Measurements from ENCODE around the gene SPAG7.

The SPAG7 gene

DNA sequence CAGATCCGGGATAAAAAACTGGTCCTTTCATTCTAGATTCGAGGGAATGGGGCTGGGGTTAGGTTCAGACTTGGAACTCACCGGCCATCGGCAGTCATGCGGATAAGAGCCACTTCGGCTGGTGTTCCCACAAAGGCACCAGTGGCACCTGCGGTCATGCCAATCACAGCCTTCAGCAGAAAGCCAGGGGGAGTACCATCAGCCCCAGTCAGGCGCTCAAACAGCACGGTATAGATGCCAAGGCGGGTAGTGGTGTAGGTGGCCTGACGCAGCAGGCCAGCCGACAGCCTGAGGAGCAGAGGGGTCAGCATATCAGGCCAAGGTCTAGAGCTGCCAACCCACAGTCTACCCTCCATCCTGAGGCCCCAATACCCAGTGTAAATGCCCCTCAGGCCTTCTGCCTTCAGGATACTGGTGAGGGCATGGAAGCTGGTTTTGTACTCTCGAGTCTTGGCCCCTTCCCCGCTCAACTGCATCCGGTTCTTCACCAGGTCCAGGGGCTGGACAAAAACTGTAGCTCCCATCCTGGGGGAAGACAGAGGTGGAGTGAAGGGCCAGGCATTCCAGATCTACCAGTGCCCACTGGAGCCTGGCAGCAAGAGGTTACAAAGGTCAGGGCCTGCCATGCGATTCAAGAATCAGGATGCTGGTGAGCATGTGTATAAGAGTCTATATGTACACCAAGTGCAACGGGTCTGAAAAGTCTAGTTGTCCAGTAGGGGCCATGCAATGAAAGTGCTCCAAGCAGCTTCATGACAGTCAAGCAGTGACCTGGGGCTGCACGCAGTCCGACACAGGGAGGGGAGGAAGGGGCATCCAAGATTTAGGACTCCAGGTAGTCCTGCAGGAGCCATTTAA lies 28.7 kb downstream of the SPAG7 start:
- TF ChIP-seq, protein P1, sequence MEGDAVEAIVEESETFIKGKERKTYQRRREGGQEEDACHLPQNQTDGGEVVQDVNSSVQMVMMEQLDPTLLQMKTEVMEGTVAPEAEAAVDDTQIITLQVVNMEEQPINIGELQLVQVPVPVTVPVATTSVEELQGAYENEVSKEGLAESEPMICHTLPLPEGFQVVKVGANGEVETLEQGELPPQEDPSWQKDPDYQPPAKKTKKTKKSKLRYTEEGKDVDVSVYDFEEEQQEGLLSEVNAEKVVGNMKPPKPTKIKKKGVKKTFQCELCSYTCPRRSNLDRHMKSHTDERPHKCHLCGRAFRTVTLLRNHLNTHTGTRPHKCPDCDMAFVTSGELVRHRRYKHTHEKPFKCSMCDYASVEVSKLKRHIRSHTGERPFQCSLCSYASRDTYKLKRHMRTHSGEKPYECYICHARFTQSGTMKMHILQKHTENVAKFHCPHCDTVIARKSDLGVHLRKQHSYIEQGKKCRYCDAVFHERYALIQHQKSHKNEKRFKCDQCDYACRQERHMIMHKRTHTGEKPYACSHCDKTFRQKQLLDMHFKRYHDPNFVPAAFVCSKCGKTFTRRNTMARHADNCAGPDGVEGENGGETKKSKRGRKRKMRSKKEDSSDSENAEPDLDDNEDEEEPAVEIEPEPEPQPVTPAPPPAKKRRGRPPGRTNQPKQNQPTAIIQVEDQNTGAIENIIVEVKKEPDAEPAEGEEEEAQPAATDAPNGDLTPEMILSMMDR (IDR thresholded peaks at IDR 0.05; ENCODE audit: low read depth, low read length), result no peak
- DNase-seq (ENCODE audit: low read depth, low spot score), result no peak
- peak overlapping the region; percentile 97 for H3K4me3 ChIP-seq (ENCODE audit: low read depth, low read length)
- in situ Hi-C loops (cut with HindIII; ENCODE audit: low sequenced_read_pairs), result no loop called here

DNA sequence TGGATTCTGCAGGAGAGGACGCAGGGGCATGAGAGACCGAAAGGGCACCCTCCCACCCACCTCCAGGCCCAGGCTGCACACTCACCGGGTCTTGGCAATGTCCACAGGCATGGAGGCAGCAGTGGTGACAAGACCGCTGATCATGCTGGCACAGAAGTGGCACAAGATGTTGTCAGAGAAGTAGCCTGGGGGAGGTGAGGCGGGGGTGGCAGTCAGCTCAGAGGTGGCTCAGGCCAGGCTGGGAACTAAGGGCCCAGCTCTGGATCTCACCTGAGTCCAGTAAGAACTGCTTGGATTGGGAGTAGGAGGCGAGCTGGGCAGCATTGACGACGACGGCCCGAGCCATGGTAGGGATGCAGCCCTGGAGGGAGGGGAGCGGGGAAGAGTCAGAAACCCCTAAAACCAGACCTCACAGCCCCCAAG lies 29.5 kb downstream of the SPAG7 start:
- in situ Hi-C loops (cut with HindIII; ENCODE audit: low sequenced_read_pairs), result no loop called here
- TF ChIP-seq, protein P1 (IDR thresholded peaks at IDR 0.05; ENCODE audit: low read depth, low read length), result no peak
- no peak for DNase-seq (ENCODE audit: low read depth, low spot score)
- no peak overlapping the region for H3K4me3 ChIP-seq (ENCODE audit: low read depth, low read length)

DNA sequence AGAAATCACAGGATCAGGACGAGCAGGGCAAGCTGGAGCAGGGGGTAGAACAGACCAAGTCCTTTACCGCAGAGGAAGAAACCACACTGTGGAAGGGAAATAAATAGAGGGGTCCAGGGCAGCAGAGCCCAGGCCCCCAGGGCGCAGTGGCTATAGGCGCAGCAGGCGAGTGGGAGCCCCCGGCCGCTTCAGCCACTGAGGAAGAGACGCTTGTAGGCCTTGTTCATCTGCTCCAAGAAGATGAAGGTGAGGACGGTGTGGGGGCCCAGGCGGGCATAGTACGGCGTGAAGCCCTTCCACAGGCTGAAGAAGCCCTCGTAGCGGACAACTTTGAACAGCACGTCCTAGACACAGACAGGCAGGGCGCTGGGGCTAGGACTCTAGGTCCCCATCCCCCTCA lies 30.1 kb downstream of the SPAG7 start:
- no peak for DNase-seq (ENCODE audit: low read depth, low spot score)
- in situ Hi-C loops (cut with HindIII; ENCODE audit: low sequenced_read_pairs), result no loop called here
- no peak overlapping the region for H3K4me3 ChIP-seq (ENCODE audit: low read depth, low read length)
- TF ChIP-seq, protein P1 (IDR thresholded peaks at IDR 0.05; ENCODE audit: low read depth, low read length), result no peak

DNA sequence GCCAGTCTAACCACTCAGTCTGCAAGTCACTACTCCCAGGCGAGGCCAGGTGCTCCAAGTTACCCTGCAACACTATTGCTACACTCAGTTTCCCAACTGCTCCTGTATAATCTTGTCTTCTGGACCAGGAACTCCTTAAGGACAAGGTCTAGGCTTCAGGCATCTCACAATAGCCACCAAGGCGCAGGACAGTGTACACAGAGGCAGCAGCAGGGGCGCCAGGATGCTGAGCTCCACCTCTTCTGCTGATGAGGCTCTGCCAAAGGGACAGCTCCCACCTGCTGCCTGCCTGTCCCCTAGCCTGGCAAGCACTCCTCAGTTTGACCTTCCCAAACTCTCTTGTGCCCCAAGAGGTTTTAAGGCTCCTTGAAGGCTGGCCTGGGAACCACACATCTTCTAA lies 31.2 kb downstream of the SPAG7 start:
- no peak for DNase-seq (ENCODE audit: low read depth, low spot score)
- TF ChIP-seq, protein P1 (IDR thresholded peaks at IDR 0.05; ENCODE audit: low read depth, low read length), result no peak
- in situ Hi-C loops (cut with HindIII; ENCODE audit: low sequenced_read_pairs), result no loop called here
- no peak overlapping the region for H3K4me3 ChIP-seq (ENCODE audit: low read depth, low read length)

DNA sequence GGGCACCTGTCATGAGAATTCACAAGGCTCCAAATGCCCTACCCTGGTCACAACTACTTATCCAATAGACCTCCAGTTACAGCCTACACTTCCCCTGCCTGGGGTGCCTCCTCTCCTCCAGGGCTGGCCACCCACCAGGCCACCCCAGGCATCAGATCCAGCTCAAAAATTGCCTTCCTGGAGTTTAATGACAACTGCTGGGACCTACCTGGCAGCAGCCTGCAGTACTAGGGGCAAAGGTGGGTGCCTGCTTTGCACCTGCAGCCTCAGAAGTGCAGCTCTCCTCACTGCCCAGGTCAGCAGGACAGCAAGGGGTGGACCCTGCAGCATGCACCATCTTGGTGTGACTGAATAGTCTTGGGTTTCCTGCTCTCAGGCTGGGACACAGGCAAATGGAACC lies 32.0 kb downstream of the SPAG7 start:
- no peak overlapping the region for H3K4me3 ChIP-seq (ENCODE audit: low read depth, low read length)
- in situ Hi-C loops (cut with HindIII; ENCODE audit: low sequenced_read_pairs), result no loop called here
- TF ChIP-seq, protein P1 (IDR thresholded peaks at IDR 0.05; ENCODE audit: low read depth, low read length), result no peak
- DNase-seq (ENCODE audit: low read depth, low spot score), result no peak

DNA sequence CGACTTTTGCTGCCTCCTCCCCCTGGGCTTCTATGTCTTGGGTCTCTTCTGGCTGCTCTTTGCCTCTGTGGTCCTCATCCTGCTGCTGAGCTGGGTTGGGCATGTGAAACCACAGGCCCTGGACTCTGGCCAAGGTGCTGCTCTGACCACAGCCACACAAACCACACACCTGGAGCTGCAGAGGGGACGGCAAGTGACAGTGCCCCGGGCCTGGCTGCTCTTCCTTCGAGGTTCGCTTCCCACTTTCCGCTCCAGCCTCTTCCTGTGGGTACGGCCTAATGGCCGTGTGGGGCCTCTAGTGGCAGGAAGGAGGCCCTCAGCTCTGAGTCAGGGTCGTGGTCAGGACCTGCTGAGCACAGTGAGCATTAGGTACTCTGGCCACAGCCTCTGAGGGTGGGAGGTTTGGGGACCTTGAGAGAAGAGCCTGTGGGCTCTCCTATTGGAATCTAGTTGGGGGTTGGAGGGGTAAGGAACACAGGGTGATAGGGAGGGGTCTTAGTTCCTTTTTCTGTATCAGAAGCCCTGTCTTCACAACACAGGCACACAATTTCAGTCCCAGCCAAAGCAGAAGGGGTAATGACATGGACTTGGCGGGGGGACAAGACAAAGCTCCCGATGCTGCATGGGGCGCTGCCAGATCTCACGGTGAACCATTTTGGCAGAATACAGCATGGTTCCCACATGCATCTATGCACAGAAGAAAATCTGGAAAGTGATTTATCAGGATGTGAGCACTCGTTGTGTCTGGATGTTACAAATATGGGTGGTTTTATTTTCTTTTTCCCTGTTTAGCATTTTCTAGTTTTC lies 33.2 kb downstream of the SPAG7 start:
- TF ChIP-seq, protein P1 (IDR thresholded peaks at IDR 0.05; ENCODE audit: low read depth, low read length), result peak; percentile 56
- peak; percentile 55 for DNase-seq (ENCODE audit: low read depth, low spot score)
- H3K4me3 ChIP-seq (ENCODE audit: low read depth, low read length), result no peak overlapping the region
- in situ Hi-C loops (cut with HindIII; ENCODE audit: low sequenced_read_pairs), result no loop called here
